Astrocyte of the spinal cord (primary cell): ENCODE measurements around the gene QSOX1.

Source experiments
- DNase-seq: peaks from one replicate; pipeline ENCODE4 v3.0.0; 2011; ENCODE audit warnings: low read depth, low spot score
- H3K4me3 ChIP-seq: 2 replicates; pipeline ENCODE4 v1.5.1; 2011; ENCODE audit warnings: low read depth, mild to moderate bottlenecking, low read length, moderate library complexity
- CTCF ChIP-seq: IDR thresholded peaks from 2 replicates; pipeline ENCODE4 v1.5.1; 2012; ENCODE audit warnings: low read depth, mild to moderate bottlenecking, low read length, inconsistent platforms
- in situ Hi-C: cut with HindIII; loops from 2 replicates; pipeline ENCODE4 v1.10.0; 2017; ENCODE audit warnings: low sequenced_read_pairs

Gene QSOX1

GRCh38 chr1:180190091-180190490 lies 35.4 kb downstream of the QSOX1 start:
- in situ Hi-C loops, result no loop called here
- TF ChIP-seq CTCF, result no peak
- no peak for DNase-seq
- no peak overlapping the region for H3K4me3 ChIP-seq

GRCh38 chr1:180192172-180192571 lies 37.5 kb downstream of the QSOX1 start:
- TF ChIP-seq CTCF, result no peak
- in situ Hi-C loops, result no loop called here
- no peak overlapping the region for H3K4me3 ChIP-seq
- DNase-seq, result no peak

GRCh38 chr1:180193141-180194047 lies 38.7 kb downstream of the QSOX1 start:
- no peak for DNase-seq
- no peak for TF ChIP-seq CTCF
- in situ Hi-C loops, result no loop called here
- H3K4me3 ChIP-seq, result no peak overlapping the region

- no peak overlapping the region for H3K4me3 ChIP-seq
- in situ Hi-C loops, result no loop called here
- no peak for TF ChIP-seq CTCF
- no peak for DNase-seq
These were observed 39.4 kb downstream of the QSOX1 start for GRCh38 chr1:180194048-180194425.

GRCh38 chr1:180194546-180195207 lies 40.0 kb downstream of the QSOX1 start:
- in situ Hi-C loops, result no loop called here
- no peak overlapping the region for H3K4me3 ChIP-seq
- DNase-seq, result no peak
- TF ChIP-seq CTCF, result no peak

GRCh38 chr1:180195401-180195800 lies 40.7 kb downstream of the QSOX1 start:
- H3K4me3 ChIP-seq, result no peak overlapping the region
- DNase-seq, result no peak
- in situ Hi-C loops, result no loop called here
- no peak for TF ChIP-seq CTCF
